Smooth muscle cell (in vitro differentiated cells): ENCODE results near the gene DMWD. TPM values are rescaled to one million over a fixed set of nuclear protein-coding genes. Genes with fewer than 3 reads are reported as not detected.
"Not testable (repeated sequence)": the region's sequence is repeated elsewhere in the genome, so short reads cannot be mapped to it uniquely, and the experiment has no call there.

ENCODE experiments used
- DNase-seq: peaks from one replicate; lab custom pipeline; 2025; ENCODE audit not compliant: unreplicated experiment; lab: John Stamatoyannopoulos, UW
- H2AFZ ChIP-seq: fragments of 200-600 bp; sonication (generic); 2 replicates; pipeline ENCODE4 v1.6.0; 2016; ENCODE audit warnings: antibody characterized with exemption, low read depth, mild to moderate bottlenecking
- H3F3A ChIP-seq: fragments of 200-600 bp; sonication (generic); 2 replicates; pipeline ENCODE4 v1.6.0; 2017; ENCODE audit warnings: antibody characterized with exemption, low read depth
- H3K27ac ChIP-seq: fragments of 200-600 bp; sonication (generic); 2 replicates; pipeline ENCODE4 v1.5.1; 2016; ENCODE audit warnings: low read depth, mild to moderate bottlenecking
- H3K27me3 ChIP-seq: fragments of 200-600 bp; sonication (generic); 2 replicates; pipeline ENCODE4 v1.6.1; 2016; ENCODE audit warnings: low read depth, mild to moderate bottlenecking
- H3K36me3 ChIP-seq: fragments of 200-600 bp; sonication (generic); 2 replicates; pipeline ENCODE4 v1.5.1; 2016; ENCODE audit warnings: low read depth
- H3K4me1 ChIP-seq: fragments of 200-600 bp; sonication (generic); 2 replicates; pipeline ENCODE4 v1.5.1; 2016; ENCODE audit warnings: low read depth
- H3K4me2 ChIP-seq: fragments of 200-600 bp; sonication (generic); 2 replicates; pipeline ENCODE4 v1.6.0; 2016; ENCODE audit warnings: mild to moderate bottlenecking
- H3K4me3 ChIP-seq: fragments of 200-600 bp; sonication (generic); 2 replicates; pipeline ENCODE4 v1.5.1; 2016; ENCODE audit warnings: mild to moderate bottlenecking
- H3K79me2 ChIP-seq: fragments of 200-600 bp; sonication (generic); 2 replicates; pipeline ENCODE4 v1.6.0; 2016; ENCODE audit warnings: low read depth, mild to moderate bottlenecking
- H3K9ac ChIP-seq: fragments of 200-600 bp; sonication (generic); 2 replicates; pipeline ENCODE4 v1.6.0; 2016; ENCODE audit warnings: low read depth
- H3K9me3 ChIP-seq: fragments of 200-600 bp; sonication (generic); replicated peaks from 2 replicates; pipeline ENCODE4 v1.5.1; 2016; ENCODE audit warnings: low read depth
- H4K20me1 ChIP-seq: fragments of 200-600 bp; sonication (generic); 2 replicates; pipeline ENCODE4 v1.6.0; 2016; ENCODE audit warnings: low read depth
- WGBS: methylation state at CpG from one replicate; pipeline ENCODE4 v1.1.7; 2016; ENCODE audit warnings: low lambda C conversion rate; 5-methylcytosine and 5-hydroxymethylcytosine counted together
- polyA plus RNA-seq: library from polyadenylated mRNA; unstranded; fragments of >200 nt; fragmentation: Nextera tagmentation; extraction: Ambion mirVana; gene quantifications from 2 replicates; pipeline ENCODE4 v1.2.1, GENCODE V29; 2016
- total RNA-seq: library from RNA; depleted of rRNA; stranded (reverse); fragments of >200 nt; gene quantifications from 2 replicates; pipeline ENCODE4 v1.2.3, GENCODE V29; 2014
- TF ChIP-seq, protein P1 (sequence below): fragments of 200-600 bp; sonication (generic); IDR thresholded peaks from 2 replicates; pipeline ENCODE4 v1.5.1; 2017; ENCODE audit warnings: borderline replicate concordance, mild to moderate bottlenecking, antibody characterized with exemption; ENCODE audit not compliant: insufficient read depth, poor library complexity, severe bottlenecking

DMWD gene
- total and polyA plus RNA-seq, 2 experiments from 2014 or later = 16.1 to 57.6 TPM

DNA sequence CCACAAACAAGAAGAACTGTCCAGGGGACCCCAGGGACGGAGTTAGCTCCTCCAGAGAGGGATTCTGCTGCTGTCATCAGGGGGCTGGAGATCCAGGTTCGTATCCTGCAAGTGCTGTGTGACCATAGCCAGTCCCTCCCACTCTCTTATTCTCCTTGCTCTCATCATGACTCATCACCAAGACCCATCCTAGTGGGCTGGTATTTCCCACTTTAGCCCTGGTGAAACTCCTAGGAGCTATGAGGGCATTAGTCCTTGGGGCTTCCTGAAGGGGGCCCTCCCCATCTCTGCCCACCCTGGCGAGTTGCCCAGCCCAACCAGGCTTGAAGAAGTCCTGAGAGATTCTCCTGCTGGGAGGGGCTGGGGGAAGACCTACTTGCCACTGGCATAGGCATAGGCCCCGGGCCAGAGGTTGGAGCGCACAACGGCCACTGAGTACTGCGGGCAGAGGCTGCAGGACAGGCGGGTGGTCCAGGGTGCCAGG is 7.5 kb upstream of the DMWD start:
- H3K27ac ChIP-seq = peak overlapping the region; percentile 36
- no peak overlapping the region for H3K9ac ChIP-seq
- no peaks in the 10 kb centered on the region for H3K36me3 ChIP-seq
- no peak overlapping the region for H3K4me2 ChIP-seq
- TF ChIP-seq, protein P1, sequence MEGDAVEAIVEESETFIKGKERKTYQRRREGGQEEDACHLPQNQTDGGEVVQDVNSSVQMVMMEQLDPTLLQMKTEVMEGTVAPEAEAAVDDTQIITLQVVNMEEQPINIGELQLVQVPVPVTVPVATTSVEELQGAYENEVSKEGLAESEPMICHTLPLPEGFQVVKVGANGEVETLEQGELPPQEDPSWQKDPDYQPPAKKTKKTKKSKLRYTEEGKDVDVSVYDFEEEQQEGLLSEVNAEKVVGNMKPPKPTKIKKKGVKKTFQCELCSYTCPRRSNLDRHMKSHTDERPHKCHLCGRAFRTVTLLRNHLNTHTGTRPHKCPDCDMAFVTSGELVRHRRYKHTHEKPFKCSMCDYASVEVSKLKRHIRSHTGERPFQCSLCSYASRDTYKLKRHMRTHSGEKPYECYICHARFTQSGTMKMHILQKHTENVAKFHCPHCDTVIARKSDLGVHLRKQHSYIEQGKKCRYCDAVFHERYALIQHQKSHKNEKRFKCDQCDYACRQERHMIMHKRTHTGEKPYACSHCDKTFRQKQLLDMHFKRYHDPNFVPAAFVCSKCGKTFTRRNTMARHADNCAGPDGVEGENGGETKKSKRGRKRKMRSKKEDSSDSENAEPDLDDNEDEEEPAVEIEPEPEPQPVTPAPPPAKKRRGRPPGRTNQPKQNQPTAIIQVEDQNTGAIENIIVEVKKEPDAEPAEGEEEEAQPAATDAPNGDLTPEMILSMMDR = no peak
- H2AFZ ChIP-seq = no peak overlapping the region
- H3F3A ChIP-seq = peaks cover 9% of the 10 kb centered on the region
- no peaks in the 10 kb centered on the region for H4K20me1 ChIP-seq
- 71% methylated on average over 8 of the region's 8 CpGs for WGBS
- H3K9me3 ChIP-seq = no peaks in the 10 kb centered on the region
- no peak for DNase-seq
- peaks cover 7% of the 10 kb centered on the region for H3K4me1 ChIP-seq
- no peaks in the 10 kb centered on the region for H3K27me3 ChIP-seq
- no peaks in the 10 kb centered on the region for H3K79me2 ChIP-seq
- H3K4me3 ChIP-seq = no peak overlapping the region

DNA sequence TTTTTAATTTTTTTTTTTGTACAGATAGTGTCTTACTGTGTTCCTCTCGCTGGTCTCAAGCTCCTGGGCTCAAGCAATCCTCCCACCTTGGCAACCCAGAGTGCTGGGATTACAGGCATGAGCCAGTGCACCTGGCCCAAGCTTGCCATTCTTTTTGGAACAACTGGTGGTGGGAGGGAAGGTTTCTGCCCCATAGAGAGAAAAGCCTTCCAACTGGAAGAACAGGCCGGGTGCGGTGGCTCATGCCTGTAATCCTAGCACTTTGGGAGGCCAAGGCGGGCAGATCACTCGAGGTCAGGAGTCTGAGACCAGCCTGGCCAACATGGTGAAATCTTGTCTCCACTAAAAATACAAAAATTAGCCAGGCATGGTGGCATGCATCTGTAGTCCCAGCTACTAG is 6.9 kb upstream of the DMWD start:
- H3K79me2 ChIP-seq, H2AFZ ChIP-seq, H3K4me3 ChIP-seq, DNase-seq, H3K4me1 ChIP-seq, H3F3A ChIP-seq, H3K27me3 ChIP-seq, H3K9me3 ChIP-seq, H3K9ac ChIP-seq, H3K36me3 ChIP-seq, H4K20me1 ChIP-seq: not testable (repeated sequence)
- Histone ChIP-seq H3K4me2 (peak overlapping the region; percentile 56), H3K27ac (peak overlapping the region; percentile 36)
- 82% methylated on average over 5 of the region's 5 CpGs for WGBS

DNA sequence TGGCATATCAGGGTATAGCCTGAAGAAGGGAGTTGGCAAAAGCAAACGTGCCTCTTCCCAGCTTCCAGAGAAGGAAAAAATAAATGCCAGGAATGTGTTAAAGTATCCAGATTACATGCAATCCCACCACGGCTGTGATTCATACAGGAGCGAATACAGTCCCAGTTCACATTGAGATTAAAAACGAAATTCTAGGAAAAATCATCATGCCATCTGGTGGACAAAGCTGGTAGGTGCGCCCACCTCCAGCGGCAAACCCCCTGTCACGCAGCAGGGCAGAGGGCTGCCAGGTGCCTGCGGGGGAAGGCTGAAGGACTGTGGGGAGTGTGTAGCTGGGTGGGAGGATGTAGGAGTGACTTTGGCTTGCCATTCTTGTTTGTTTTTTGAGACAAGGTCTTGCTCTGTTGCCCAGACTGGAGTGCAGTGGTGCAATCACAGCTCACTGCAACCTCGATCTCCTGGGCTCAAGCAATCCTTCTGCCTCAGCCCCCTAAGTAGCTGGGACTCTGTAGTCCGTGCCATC is 6.4 kb upstream of the DMWD start:
- peak; percentile 34 for DNase-seq
- peak overlapping the region; percentile 56 for H3K4me2 ChIP-seq
- H3K9me3 ChIP-seq = no peaks in the 10 kb centered on the region
- no peak overlapping the region for H2AFZ ChIP-seq
- no peaks in the 10 kb centered on the region for H3K79me2 ChIP-seq
- WGBS = 20% methylated on average over 10 of the region's 10 CpGs
- H3K9ac ChIP-seq = no peak overlapping the region
- no peaks in the 10 kb centered on the region for H4K20me1 ChIP-seq
- H3K36me3 ChIP-seq = no peaks in the 10 kb centered on the region
- peaks cover 7% of the 10 kb centered on the region for H3K4me1 ChIP-seq
- peaks cover 9% of the 10 kb centered on the region for H3F3A ChIP-seq
- H3K4me3 ChIP-seq = no peak overlapping the region
- peak overlapping the region; percentile 36 for H3K27ac ChIP-seq
- H3K27me3 ChIP-seq = no peaks in the 10 kb centered on the region
- TF ChIP-seq, protein P1 = peak; percentile 80

DNA sequence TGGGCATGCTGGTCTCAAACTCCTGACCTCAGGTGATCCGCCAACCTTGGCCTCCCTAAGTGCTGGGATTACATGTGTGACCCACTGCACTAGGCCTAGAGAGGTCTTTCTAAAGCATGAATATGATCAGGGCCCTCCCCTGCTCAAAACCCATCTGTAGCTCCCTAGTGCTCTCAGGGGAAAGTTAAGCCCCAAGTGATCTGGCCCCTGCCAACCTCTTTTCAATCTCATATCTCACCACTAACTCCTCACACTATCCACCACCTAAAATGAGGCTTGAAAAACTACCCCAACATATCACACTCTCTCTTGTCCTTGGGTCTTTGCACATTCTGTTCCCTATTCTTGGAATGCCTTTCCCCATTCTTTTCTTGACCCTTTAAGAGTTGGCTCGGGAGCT is 2.0 kb upstream of the DMWD start:
- H3K9me3 ChIP-seq = no peaks in the 10 kb centered on the region
- peaks cover 26% of the 10 kb centered on the region for H3K79me2 ChIP-seq
- H2AFZ ChIP-seq = no peak overlapping the region
- no peak overlapping the region for H3K27ac ChIP-seq
- H3K4me3 ChIP-seq = no peak overlapping the region
- H3K36me3 ChIP-seq = no peaks in the 10 kb centered on the region
- 95% methylated on average over 2 of the region's 2 CpGs for WGBS
- no peak overlapping the region for H3K9ac ChIP-seq
- no peak overlapping the region for H3K4me2 ChIP-seq
- DNase-seq = no peak
- peaks cover 5% of the 10 kb centered on the region for H3F3A ChIP-seq
- TF ChIP-seq, protein P1 = no peak
- H3K4me1 ChIP-seq = peaks cover 11% of the 10 kb centered on the region
- no peaks in the 10 kb centered on the region for H3K27me3 ChIP-seq
- peaks cover 13% of the 10 kb centered on the region for H4K20me1 ChIP-seq
